Caco-2 (cell line): ENCODE measurements around the gene ZGLP1. TPM values are rescaled to one million over a fixed set of nuclear protein-coding genes. Genes with fewer than 3 reads are reported as not detected.

Experiments
- BruUV-seq: library from RNA; stranded (reverse); fragments of 400-500 nt; replicated peaks from 2 replicates; lab custom pipeline; 2021; lab: Mats Ljungman, UMichigan
- CTCF ChIA-PET: fragments of 300-600 bp; sonication (Branson Sonifier 250); formaldehyde crosslinking; loops from one replicate; lab custom pipeline; 2022; ENCODE audit warnings: antibody characterized with exemption; lab: Charles Lee
- POLR2A ChIA-PET: fragments of 300-600 bp; sonication (Branson Sonifier 250); formaldehyde crosslinking; loops from one replicate; lab custom pipeline; 2022; ENCODE audit warnings: antibody characterized with exemption; lab: Charles Lee
- DNase-seq, 2 experiments: peaks; one replicate each; pipeline versions ENCODE4 v3.0.0 to v3.0.0-alpha.2; 2020 to 2022
- H3K27me3 ChIP-seq: replicated peaks from 2 replicates; pipeline ENCODE4 v1.6.0; 2011; ENCODE audit warnings: low read length; ENCODE audit not compliant: control insufficient read depth, insufficient read depth
- H3K36me3 ChIP-seq: 2 replicates; pipeline ENCODE4 v1.5.1; 2011; ENCODE audit warnings: low read length; ENCODE audit not compliant: control insufficient read depth, insufficient read depth
- H3K4me1 ChIP-seq: fragments of 250-450 bp; sonication (Bioruptor Pico); 2 replicates; pipeline ENCODE4 v1.5.1; 2020; ENCODE audit warnings: mild to moderate bottlenecking
- H3K4me3 ChIP-seq: 2 replicates; pipeline ENCODE4 v1.5.1; 2011; ENCODE audit warnings: low read depth, mild to moderate bottlenecking, control low read depth, low read length
- H3K9me3 ChIP-seq: fragments of 250-450 bp; sonication (Bioruptor Pico); 2 replicates; pipeline ENCODE4 v1.5.1; 2020; ENCODE audit warnings: mild to moderate bottlenecking, moderate library complexity
- H3K27ac Mint-ChIP-seq: one replicate; pipeline ENCODE4 v1.8.0; 2022; ENCODE audit warnings: mixed read lengths; ENCODE audit not compliant: unreplicated experiment
- H3K27me3 Mint-ChIP-seq: one replicate; pipeline ENCODE4 v1.8.0; 2022; ENCODE audit warnings: mixed read lengths; ENCODE audit not compliant: insufficient read depth, unreplicated experiment
- H3K36me3 Mint-ChIP-seq: one replicate; pipeline ENCODE4 v1.8.0; 2022; ENCODE audit warnings: mild to moderate bottlenecking, mixed read lengths; ENCODE audit not compliant: insufficient read depth, unreplicated experiment
- H3K4me1 Mint-ChIP-seq: one replicate; pipeline ENCODE4 v1.8.0; 2022; ENCODE audit warnings: low read depth, mixed read lengths; ENCODE audit not compliant: unreplicated experiment
- H3K4me3 Mint-ChIP-seq: one replicate; pipeline ENCODE4 v1.8.0; 2022; ENCODE audit warnings: mild to moderate bottlenecking, moderate library complexity, mixed read lengths; ENCODE audit not compliant: unreplicated experiment
- H3K9me3 Mint-ChIP-seq: one replicate; pipeline ENCODE4 v1.8.0; 2022; ENCODE audit warnings: mixed read lengths; ENCODE audit not compliant: unreplicated experiment
- CTCF ChIP-seq, 2 experiments: fragments of 200-600 bp in 1 of 2; IDR thresholded peaks; 1 replicate in 1 of 2; 2 replicates in 1 of 2; pipeline versions ENCODE4 v1.5.1 to v1.8.0; 2011 to 2022; ENCODE audit warnings: antibody characterized with exemption in 1 of 2, control low read depth in 1 of 2, inconsistent platforms in 1 of 2, low read depth in 1 of 2, low read length in 1 of 2, mild to moderate bottlenecking in 1 of 2, moderate library complexity in 1 of 2; ENCODE audit not compliant: insufficient read depth in 1 of 2, severe bottlenecking in 1 of 2, unreplicated experiment in 1 of 2
- intact Hi-C: fragments of 100-400 bp; cut with micrococcal nuclease; formaldehyde crosslinking; loops from one replicate; pipeline ENCODE4 v1.10.0; 2022; ENCODE audit not compliant: unreplicated experiment
- total RNA-seq: library from RNA; stranded (reverse); gene quantifications from 2 replicates; pipeline ENCODE4 v1.2.3, GENCODE V29; 2022

The ZGLP1 gene
- total RNA-seq, 1 experiment from 2014 or later, result 2.5 TPM

- no peaks in the 10 kb centered on the region for H3K4me1 Mint-ChIP-seq
- no peak overlapping the region for H3K27ac Mint-ChIP-seq
- no peak overlapping the region for H3K4me3 Mint-ChIP-seq
- H3K9me3 Mint-ChIP-seq, result no peaks in the 10 kb centered on the region
- ChIA-PET POLR2A (interaction anchor here (0.7 to 0.9 kb wide), 2 partner anchors 11 to 56 kb away, joined by 3 to 4 read pairs; no protein-coding TSS in a partner anchor), CTCF (interaction anchor here (0.8 kb wide), 1 partner anchor 10 kb away, joined by 4 read pairs; the partner anchor contains the start of gene FDX2)
- no peaks in the 10 kb centered on the region for H3K4me1 ChIP-seq
- intact Hi-C loops, result no loop called here
- BruUV-seq, result no TSS peak
- no peaks in the 10 kb centered on the region for H3K9me3 ChIP-seq
- no peak for DNase-seq
- H3K36me3 ChIP-seq, result peaks cover 2% of the 10 kb centered on the region
- peaks cover 77% of the 10 kb centered on the region for H3K36me3 Mint-ChIP-seq
- H3K4me3 ChIP-seq, result no peak overlapping the region
- H3K27me3 Mint-ChIP-seq, result no peaks in the 10 kb centered on the region
- no peaks in the 10 kb centered on the region for H3K27me3 ChIP-seq
- no peak for TF ChIP-seq CTCF (IDR thresholded peaks at IDR 0.05; ENCODE audit: insufficient read depth in 1 of 2, low read depth in 1 of 2, low read length in 1 of 2, severe bottlenecking in 1 of 2, unreplicated experiment in 1 of 2)
Measured at GRCh38 chr19:10325732-10326131, 16.1 kb upstream of the ZGLP1 start.

GRCh38 chr19:10321874-10322835 lies 12.5 kb upstream of the ZGLP1 start:
- no peak for TF ChIP-seq CTCF (IDR thresholded peaks at IDR 0.05; ENCODE audit: insufficient read depth in 1 of 2, low read depth in 1 of 2, low read length in 1 of 2, severe bottlenecking in 1 of 2, unreplicated experiment in 1 of 2)
- Histone ChIP-seq H3K27me3 (no peaks in the 10 kb centered on the region), H3K4me3 (no peak overlapping the region), H3K36me3 (no peaks in the 10 kb centered on the region; the same call in none of the 2 replicates), H3K4me1 (no peaks in the 10 kb centered on the region), H3K9me3 (no peaks in the 10 kb centered on the region)
- H3K36me3 Mint-ChIP-seq, result peaks cover 68% of the 10 kb centered on the region
- BruUV-seq, result no TSS peak
- no peak overlapping the region for H3K4me3 Mint-ChIP-seq
- no peaks in the 10 kb centered on the region for H3K27me3 Mint-ChIP-seq
- intact Hi-C loops, result no loop called here
- ChIA-PET POLR2A (no interaction called here), CTCF (no interaction called here)
- H3K27ac Mint-ChIP-seq, result peak overlapping the region; percentile 9
- no peak for DNase-seq
- no peaks in the 10 kb centered on the region for H3K9me3 Mint-ChIP-seq
- H3K4me1 Mint-ChIP-seq, result no peaks in the 10 kb centered on the region

GRCh38 chr19:10321417-10321797 lies 11.8 kb upstream of the ZGLP1 start:
- TF ChIP-seq CTCF (IDR thresholded peaks at IDR 0.05; ENCODE audit: insufficient read depth in 1 of 2, low read depth in 1 of 2, low read length in 1 of 2, severe bottlenecking in 1 of 2, unreplicated experiment in 1 of 2), result no peak

More at GRCh38 chr19:10321417-10321797, 11.8 kb upstream of the ZGLP1 start:
- intact Hi-C loops, result no loop called here
- H3K27me3 ChIP-seq, result no peaks in the 10 kb centered on the region
- DNase-seq, result no peak
- no peaks in the 10 kb centered on the region; the same call in none of the 2 replicates for H3K36me3 ChIP-seq
- H3K27ac Mint-ChIP-seq, result no peak overlapping the region
- H3K4me1 Mint-ChIP-seq, result no peaks in the 10 kb centered on the region
- H3K27me3 Mint-ChIP-seq, result no peaks in the 10 kb centered on the region
- H3K4me3 Mint-ChIP-seq, result no peak overlapping the region
- H3K9me3 Mint-ChIP-seq, result no peaks in the 10 kb centered on the region
- CTCF ChIA-PET, result no interaction called here
- peaks cover 69% of the 10 kb centered on the region for H3K36me3 Mint-ChIP-seq
- H3K4me3 ChIP-seq, result no peak overlapping the region
- POLR2A ChIA-PET, result no interaction called here
- H3K9me3 ChIP-seq, result no peaks in the 10 kb centered on the region
- no TSS peak for BruUV-seq
- H3K4me1 ChIP-seq, result peaks cover 2% of the 10 kb centered on the region; the same call in 1 of the 2 replicates
